GM21619 (cell line): Measurements from ENCODE around the gene MSL3B.

Source experiments
- ATAC-seq: cut with Tn5 transposase; IDR thresholded peaks from one replicate; pipeline ENCODE4 v1.9.1; 2021; ENCODE audit not compliant: unreplicated experiment

The MSL3B gene

DNA sequence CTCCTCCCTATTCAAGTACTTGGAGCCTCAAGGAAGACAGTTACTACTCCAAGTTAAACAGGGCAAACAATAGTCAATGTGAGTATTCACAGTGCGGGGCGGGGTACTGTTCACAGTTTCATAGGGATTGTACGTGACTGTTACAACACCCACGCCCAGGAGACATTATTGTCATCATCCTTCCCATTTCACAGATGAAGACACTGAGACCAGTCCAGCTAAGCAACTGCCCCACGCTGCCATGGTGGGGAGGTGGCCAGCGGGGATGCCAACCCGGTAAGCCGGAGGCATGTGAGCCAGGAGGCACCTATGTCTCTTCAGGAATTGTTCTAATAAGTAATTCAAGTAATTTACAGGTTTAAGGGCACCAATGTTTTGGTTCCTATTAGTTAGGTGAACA is 14.8 kb downstream of the MSL3B start:
- ATAC-seq: no peak

DNA sequence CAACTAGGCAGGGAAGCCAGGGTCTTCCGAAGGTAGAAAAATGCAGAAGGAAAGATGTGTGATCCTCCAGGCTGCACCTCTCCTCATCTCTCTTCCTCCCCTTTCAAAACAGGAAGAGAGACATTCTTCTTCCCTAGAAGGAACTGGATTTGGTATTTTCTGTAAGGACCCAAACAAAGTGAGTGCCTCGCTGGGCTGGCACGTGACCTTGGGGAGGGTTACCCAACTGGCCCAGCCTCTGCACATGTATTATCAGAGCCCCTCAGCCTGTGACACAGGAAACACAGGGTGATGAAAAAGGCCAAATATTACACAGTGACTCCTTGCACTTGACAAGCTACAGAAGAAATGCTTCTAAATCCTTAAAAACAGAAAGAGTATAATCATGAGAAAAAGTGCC is 16.1 kb downstream of the MSL3B start:
- ATAC-seq: no peak

- ATAC-seq: no peak
These were observed 17.0 kb downstream of the MSL3B start for GRCh38 chr2:233851169-233851568.

DNA sequence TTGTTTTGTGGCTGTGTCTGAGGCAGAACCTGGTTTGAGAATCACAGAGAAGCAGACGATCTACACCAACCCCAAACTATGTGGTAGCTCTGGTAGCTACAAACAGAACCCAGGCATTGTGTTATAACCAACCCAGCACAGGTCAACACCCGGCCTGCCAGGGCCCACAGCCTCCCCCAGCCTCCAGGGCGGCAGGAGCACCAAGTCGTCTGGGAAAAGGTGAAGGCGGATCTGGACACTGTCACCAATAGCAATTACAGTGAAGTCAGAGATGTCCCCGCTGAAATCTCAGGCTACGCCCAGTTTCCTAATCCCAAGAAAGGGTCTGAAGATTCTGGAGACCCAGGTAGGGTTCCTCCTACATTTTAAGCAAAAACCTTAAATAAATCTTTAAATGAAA is 17.4 kb downstream of the MSL3B start:
- no peak for ATAC-seq

DNA sequence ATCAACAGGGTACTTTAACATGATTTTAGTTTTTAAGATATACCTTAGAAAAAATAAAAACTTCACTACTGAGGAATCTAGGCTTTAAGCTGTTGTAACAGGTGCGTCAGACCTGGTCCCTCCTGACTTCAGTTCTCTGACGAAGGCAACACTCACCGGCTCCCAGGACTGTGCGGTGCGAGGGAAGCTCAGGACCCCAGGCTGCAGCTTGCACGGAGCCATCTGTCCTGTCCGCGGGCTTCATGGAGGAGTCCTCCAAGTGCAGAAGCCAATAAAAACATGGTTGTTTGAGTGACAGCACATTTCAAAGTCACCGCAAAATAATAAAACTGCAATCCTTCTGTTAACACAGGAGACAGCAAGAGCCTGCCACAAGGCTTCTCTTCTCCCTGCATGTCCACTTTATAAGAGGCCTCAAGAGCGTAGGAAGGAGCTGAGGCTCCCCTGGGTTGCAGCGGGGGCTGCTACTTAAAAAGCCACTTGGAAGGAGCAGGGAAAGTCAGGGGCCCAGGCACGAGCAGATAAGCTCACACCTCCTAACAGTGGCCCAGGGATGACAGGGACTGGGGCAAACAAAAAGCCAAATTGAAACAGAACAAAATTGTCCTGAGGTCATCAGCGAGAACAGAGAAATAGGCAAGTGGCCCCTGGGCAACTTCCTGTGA is 18.4 kb downstream of the MSL3B start:
- no peak for ATAC-seq

- ATAC-seq: no peak
These were observed 19.9 kb downstream of the MSL3B start for GRCh38 chr2:233848276-233848675.

DNA sequence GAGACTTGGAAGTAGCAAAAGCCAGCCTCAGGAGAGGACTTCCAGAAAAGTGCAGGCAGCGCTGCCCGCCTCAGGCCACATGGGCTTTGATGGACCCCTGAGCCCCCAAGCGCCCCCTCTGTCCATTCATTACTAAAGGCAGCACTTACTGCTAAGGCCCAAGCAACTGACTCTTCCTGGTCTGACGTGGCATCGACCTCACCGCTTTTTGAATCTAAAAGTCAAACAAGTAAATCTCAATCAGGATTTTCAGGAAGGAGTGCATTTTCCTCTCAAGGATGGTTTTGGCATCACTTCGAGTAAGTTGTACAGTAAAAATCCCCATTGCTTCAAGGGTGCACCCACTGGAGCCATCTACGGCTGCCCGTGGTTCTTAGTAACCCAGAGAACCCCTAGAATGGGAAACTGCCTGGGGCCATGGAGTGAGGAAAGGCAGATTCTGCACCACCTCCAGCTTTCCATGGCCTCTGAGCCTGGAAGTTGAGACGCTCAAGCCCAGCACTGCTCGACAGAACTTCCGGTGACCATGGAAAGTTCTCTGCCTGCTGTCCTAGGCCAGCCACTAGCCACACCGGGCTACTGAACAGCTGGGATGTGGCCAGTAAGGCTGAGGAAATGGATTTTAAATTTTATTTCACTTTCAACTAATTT is 20.8 kb downstream of the MSL3B start:
- ATAC-seq: no peak

- ATAC-seq: no peak
These were observed 21.6 kb downstream of the MSL3B start for GRCh38 chr2:233846387-233847247.

DNA sequence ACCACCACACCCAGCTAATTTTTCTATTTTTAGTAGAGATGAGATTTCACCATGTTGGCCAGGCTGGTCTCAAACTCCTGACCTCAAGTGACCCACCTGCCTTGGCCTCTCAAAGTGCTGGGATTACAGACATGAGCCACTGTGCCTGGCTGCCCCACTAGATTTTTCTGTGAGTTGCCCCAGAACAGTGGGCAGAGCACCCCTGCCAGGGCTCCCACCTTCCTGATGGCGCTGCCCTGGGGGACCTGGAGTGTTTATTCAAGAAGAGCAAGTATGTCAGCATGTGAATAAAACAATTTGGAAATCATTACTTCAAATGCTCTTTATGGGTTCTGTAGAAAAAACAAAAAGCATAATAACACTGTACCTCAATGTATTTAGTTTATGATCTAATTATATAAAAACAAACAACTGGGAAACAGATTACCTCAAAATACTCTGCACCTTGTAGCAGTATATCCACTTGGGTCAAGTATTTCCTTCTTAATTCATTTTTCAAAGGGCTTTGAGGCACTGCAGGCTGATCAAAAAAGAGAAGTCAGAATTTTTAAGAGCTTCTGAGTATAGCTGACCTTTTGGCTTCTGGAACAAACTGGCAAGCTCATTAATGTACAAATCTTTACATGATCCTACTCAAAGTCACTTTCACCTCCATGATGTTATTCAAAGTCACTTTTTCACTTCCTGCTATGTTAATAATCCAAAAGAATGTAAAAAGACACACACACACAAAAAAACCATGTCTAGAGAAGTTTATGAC is 22.7 kb downstream of the MSL3B start:
- ATAC-seq: no peak

GRCh38 chr2:233844836-233845235 is 23.4 kb downstream of the MSL3B start:
- no peak for ATAC-seq

DNA sequence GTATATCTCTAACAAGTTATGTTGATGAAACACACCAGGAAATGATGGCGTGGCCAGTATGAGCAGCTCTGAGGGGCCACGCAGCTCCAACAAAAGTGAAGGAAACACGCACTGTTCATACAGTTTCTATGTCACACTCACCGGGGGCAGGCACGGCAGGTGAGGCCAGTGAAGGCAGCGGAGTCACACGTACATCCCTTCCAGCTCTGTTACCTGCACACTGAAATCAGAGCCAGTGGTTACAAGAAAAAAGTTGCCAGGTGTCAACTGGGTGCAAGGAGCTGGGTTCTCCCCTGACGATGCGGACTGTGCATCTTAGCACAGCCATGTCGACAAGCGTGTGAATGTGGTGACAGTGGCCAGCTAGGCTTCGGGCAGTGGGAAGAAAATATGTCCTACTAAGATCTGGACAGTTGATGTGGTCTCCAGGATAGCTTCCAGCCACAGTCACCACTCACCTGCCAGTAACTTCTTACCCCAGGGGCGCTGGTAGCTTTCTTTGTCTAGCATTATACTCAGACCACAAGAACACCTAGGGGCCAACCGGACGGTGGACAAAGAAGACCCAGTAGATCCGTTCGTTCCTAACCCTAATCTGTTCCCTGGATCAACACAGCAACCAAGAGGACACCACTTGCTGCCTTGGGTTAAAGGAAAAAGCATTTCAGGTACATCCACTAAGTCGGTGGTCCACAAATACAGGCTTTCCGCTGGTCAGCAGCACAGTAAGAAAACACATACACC is 23.9 kb downstream of the MSL3B start:
- no peak for ATAC-seq

- no peak for ATAC-seq
These were observed 27.0 kb downstream of the MSL3B start for GRCh38 chr2:233841183-233841582.

DNA sequence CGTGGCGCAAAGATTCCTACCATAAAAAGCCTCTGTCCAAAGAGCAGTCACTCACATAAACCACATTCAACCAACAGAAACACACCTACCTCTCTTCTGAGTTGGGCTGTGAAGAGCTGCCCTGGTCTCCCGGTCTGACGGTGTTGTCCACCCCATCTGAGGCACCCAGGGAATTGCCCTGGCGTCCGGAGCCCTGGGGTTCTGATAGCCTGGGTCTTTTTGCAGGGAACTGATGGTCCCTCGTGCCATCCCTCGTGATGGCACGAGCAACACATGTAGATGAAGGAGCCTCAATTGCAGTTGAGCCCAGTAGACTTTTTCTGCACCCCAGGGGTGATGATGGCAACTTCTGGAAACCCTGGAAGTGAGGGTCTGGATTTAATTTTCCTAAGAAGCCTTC is 27.7 kb downstream of the MSL3B start:
- ATAC-seq: no peak

GRCh38 chr2:233839447-233839820 is 28.8 kb downstream of the MSL3B start:
- no peak for ATAC-seq

GRCh38 chr2:233838726-233839446 is 29.3 kb downstream of the MSL3B start:
- ATAC-seq: no peak

DNA sequence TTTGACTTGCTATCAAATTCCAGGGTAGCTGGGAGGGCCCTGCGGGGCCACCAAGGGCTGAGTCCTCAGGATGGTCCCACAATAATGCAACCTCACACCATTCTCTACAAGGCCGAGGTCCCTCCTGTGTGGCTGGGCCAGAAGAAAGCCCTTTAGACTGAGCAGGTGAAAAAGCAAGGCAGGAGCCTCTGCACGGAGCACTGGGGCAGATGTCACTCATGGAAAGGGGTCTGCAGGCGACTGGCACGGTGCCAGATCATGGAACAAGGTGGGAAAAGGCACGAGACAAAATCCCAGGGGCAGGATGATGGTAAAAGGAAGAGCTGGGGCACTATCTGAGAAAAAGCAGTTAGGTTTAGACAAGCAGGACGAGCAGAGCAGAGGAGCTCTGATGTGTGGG is 29.9 kb downstream of the MSL3B start:
- ATAC-seq: no peak

DNA sequence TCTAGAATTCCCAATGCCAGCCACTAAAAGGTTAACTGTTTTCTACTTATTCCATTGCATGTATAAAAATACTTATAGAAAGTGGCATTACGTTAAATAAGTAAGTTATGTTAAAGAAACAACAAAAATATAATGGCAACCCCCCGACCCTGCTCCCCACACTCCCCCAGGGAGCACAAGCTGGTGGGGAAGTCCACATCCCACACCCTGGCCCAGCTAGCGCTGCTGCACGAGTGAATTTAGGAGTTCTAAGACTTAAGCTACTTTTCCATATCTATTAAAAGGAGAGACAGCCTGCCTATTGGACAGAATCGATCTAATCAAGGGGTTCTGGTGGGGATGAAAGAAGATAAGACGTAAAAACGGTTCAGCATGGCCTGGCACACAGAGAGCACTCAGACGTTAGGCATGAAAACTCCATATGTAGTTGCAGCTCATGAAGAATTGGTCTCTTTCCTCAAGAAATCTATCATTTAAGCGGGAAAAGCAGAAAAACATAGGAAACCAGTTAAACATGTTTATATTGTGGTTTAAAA is 30.4 kb downstream of the MSL3B start:
- ATAC-seq: no peak

- no peak for ATAC-seq
These were observed 31.8 kb downstream of the MSL3B start for GRCh38 chr2:233836359-233836758.

GRCh38 chr2:233835230-233836186 is 32.7 kb downstream of the MSL3B start:
- no peak for ATAC-seq
